Activated naive CD4-positive, alpha-beta T cell treated with anti-CD3 and anti-CD28 coated beads, Interleukin-2, amount 50 U/mL, for 72 hours (primary cell): ENCODE data around the gene BTNL9. TPM values are rescaled to one million over a fixed set of nuclear protein-coding genes. Genes with fewer than 3 reads are reported as not detected.

ENCODE experiments used
- ATAC-seq, 2 donors: fragments of 150-1000 bp; cut with Tn5 transposase; 2 replicates each; pipeline ENCODE4 v1.10.0; 2021; ENCODE audit warnings: mild to moderate bottlenecking in 2 of 2, moderate library complexity in 2 of 2
- DNase-seq, 2 donors: peaks; one replicate each; pipeline ENCODE4 v3.0.0; 2021 to 2022; ENCODE audit warnings: low spot score in 2 of 2
- H3K27ac Mint-ChIP-seq, 2 donors: one replicate each; pipeline ENCODE4 v1.8.0; 2022; ENCODE audit warnings: mild to moderate bottlenecking in 2 of 2, mixed read lengths in 2 of 2
- H3K36me3 Mint-ChIP-seq, 2 donors: one replicate each; pipeline ENCODE4 v1.8.0; 2022; ENCODE audit warnings: mixed read lengths in 2 of 2
- H3K9me3 Mint-ChIP-seq, 2 donors: one replicate each; pipeline ENCODE4 v1.8.0; 2022; ENCODE audit warnings: mixed read lengths in 2 of 2
- total RNA-seq, 2 donors: library from RNA; stranded (reverse); gene quantifications; one replicate each; pipeline ENCODE4 v1.2.3, GENCODE V29; 2022

The BTNL9 gene
- total RNA-seq, 2 donors from 2014 or later: 0.41 TPM; not detected in 1

DNA sequence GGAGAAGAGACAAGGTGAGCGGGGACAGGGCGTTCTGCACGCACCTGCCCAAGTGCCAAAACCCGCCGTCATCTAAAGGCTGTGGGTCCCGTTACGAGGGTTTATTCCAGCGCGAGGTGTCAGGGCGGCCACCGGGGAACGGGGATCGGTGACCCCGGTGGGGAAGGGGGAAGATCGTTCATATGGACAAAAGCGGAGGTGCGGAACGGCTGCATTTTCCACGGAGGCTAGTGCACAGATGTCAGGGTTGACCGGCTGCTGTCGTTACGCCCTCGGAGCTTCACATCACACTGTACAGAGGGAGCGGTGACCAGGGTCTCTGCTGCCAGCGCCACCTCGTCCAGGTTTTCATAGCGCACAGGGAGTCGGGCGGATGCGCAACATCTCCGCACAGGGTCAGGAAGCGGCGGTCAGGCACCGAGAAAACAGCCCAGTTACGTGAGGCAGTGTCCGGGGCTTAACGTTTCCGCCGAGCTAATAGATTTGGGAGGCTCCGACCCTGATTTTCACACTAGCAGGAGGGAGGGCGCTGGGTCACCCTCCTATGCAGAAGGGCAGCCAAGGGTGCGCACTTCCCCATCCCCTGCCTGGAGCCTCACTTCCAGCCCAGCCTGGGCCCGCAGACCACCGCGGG is 13.5 kb downstream of the BTNL9 start:
- ATAC-seq (peak; percentile 7 to 34), DNase-seq (no peak)
- Mint-ChIP-seq H3K27ac (no peak overlapping the region), H3K9me3 (peaks cover 0 to 4% of the 10 kb centered on the region in 2 donors), H3K36me3 (peaks cover 7 to 20% of the 10 kb centered on the region in 2 donors)

- Mint-ChIP-seq H3K9me3 (peaks cover 0 to 4% of the 10 kb centered on the region in 2 donors), H3K27ac (no peak overlapping the region), H3K36me3 (peaks cover 7 to 20% of the 10 kb centered on the region in 2 donors)
- ATAC-seq: no peak
- no peak for DNase-seq
These were observed 14.1 kb downstream of the BTNL9 start for GRCh38 chr5:181054138-181054537.

DNA sequence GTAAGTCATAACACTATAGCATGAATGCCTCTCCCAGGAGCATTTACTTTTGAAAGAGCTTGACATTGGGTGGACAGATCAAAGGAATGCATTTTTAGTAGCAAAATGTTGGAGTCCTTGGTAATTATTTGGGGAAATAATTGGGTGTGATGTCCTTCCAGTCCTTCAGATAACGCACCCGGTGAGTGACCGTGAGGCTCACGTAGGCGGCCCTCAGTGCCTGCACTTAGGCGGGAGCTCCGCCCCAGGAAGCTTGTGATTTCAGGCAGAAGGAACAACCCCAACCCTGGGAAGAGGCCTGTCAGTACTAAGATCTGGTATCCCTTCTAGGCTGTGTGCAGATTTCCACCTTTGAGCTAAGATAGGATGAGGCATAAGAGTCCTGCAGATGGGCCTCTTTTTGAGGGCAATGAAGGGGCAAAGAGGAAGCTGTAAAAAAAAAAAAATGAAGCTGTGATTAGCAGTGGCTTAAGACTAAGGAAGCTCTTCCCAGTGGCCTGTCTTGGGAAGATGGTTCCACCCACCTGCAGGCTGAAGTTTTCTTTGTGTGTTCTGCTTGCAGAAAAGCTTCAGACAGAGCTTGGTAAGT is 14.9 kb downstream of the BTNL9 start:
- no peak for DNase-seq
- Mint-ChIP-seq H3K36me3 (peaks cover 7 to 20% of the 10 kb centered on the region in 2 donors), H3K27ac (no peak overlapping the region), H3K9me3 (peaks cover 0 to 4% of the 10 kb centered on the region in 2 donors)
- ATAC-seq: no peak

- H3K9me3 Mint-ChIP-seq: peaks cover 0 to 4% of the 10 kb centered on the region in 2 donors
- peaks cover 7 to 20% of the 10 kb centered on the region in 2 donors for H3K36me3 Mint-ChIP-seq
- no peak for DNase-seq
- ATAC-seq: no peak
- H3K27ac Mint-ChIP-seq: no peak overlapping the region
These were observed 16.4 kb downstream of the BTNL9 start for GRCh38 chr5:181056431-181056830.

DNA sequence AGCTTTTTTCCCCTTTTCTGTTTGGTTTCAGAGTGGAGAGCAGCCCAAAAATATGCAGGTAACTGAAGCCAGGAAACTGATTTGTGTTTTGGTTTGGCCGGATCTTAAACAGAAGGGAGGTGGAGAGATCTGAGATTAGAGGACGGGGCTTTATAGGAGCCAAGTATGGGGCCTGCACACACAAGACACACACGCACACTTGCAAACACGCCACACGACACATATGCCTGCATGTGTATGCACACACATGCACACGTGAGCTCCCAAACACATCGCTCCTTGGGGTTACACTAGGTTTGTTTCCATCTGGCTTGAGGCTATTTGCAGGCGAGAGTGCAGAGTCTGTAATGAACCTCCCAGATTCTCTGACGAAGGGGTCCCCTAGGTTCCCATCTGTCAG is 18.3 kb downstream of the BTNL9 start:
- Mint-ChIP-seq H3K27ac (no peak overlapping the region), H3K9me3 (no peaks in the 10 kb centered on the region), H3K36me3 (peaks cover 0 to 14% of the 10 kb centered on the region in 2 donors)
- DNase-seq: no peak
- ATAC-seq: no peak

DNA sequence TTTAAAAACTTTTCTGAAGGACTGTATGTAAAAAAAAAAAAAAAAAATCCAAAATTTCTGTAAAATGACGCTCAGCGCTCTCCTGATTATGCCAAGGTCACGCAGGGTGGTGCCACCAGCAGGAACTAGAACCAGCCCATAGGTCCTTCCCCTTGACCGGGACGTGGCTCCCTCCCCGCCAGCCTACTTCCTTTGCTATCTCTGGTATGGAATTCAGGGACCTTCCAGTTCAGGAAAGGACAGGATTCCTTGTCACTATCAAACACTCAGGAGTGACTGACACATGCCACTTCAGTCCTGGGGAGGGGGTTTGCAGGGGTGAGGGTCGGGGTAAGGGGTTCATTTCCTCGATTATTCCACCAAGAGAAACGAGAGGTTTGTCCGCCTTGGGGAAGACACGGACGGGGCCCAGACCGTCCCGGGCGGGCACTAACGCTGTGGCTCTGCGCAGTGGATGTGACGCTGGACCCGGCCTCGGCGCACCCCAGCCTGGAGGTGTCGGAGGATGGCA is 18.8 kb downstream of the BTNL9 start:
- Mint-ChIP-seq H3K9me3 (no peaks in the 10 kb centered on the region), H3K36me3 (peaks cover 0 to 9% of the 10 kb centered on the region in 2 donors), H3K27ac (no peak overlapping the region)
- DNase-seq (no peak), ATAC-seq (no peak)

GRCh38 chr5:181059297-181060230 is 19.5 kb downstream of the BTNL9 start:
- peak in 1 of 2 donors; percentile 40 for ATAC-seq
- H3K27ac Mint-ChIP-seq: no peak overlapping the region
- no peaks in the 10 kb centered on the region for H3K9me3 Mint-ChIP-seq
- H3K36me3 Mint-ChIP-seq: peaks cover 0 to 4% of the 10 kb centered on the region in 2 donors
- no peak for DNase-seq

- H3K27ac Mint-ChIP-seq: no peak overlapping the region
- H3K36me3 Mint-ChIP-seq: no peaks in the 10 kb centered on the region
- ATAC-seq (no peak), DNase-seq (no peak)
- no peaks in the 10 kb centered on the region for H3K9me3 Mint-ChIP-seq
These were observed 20.1 kb downstream of the BTNL9 start for GRCh38 chr5:181060231-181060590.

DNA sequence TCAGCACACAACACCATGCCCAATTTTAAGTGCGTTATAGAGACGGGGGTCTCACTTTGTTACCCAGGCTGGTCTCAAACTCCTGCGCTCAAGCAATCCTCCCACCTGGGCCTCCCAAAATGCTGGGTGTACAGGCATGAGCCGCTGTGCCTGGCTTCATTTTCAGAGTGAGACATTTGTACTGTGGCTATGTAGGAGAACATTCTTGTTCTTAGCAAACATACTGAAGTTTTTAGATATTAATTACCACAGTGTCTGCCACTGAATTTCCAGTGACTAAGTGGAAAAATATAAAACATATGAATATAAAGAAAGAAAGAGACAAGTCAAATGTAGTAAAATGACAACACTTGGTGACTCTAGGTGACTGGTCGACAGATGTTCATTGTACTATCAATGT is 20.9 kb downstream of the BTNL9 start:
- no peak overlapping the region for H3K27ac Mint-ChIP-seq
- ATAC-seq: peak in 1 of 2 donors; percentile 52
- H3K36me3 Mint-ChIP-seq: no peaks in the 10 kb centered on the region
- no peak for DNase-seq
- H3K9me3 Mint-ChIP-seq: no peaks in the 10 kb centered on the region

- Mint-ChIP-seq H3K27ac (no peak overlapping the region), H3K36me3 (no peaks in the 10 kb centered on the region), H3K9me3 (no peaks in the 10 kb centered on the region)
These were observed 21.6 kb downstream of the BTNL9 start for GRCh38 chr5:181061645-181062044.

DNA sequence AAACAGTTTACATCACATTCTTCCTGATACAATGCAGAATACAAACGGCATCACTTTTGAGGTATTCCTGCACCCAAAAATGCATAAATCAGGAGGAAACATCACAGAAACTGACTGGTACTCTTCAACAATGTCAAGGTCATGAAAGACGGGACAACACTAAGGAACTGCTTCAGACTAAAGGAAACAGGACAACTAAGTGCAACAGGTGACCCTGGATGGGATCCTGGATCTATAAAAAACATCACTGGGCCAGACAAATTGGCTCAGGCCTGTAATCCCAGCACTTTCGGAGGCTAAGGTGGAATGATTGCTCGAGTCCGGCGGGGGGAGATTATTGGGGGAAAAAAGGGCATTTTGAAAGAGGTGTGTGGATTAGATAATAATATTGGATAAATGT is 22.6 kb downstream of the BTNL9 start:
- Mint-ChIP-seq H3K27ac (no peak overlapping the region), H3K36me3 (peaks cover 0 to 2% of the 10 kb centered on the region in 2 donors), H3K9me3 (no peaks in the 10 kb centered on the region)
- ATAC-seq (no peak), DNase-seq (no peak)

More at GRCh38 chr5:181061645-181062044, 21.6 kb downstream of the BTNL9 start:
- ATAC-seq (no peak), DNase-seq (no peak)

GRCh38 chr5:181063514-181063913 is 23.4 kb downstream of the BTNL9 start:
- H3K36me3 Mint-ChIP-seq: peaks cover 0 to 7% of the 10 kb centered on the region in 2 donors
- DNase-seq (no peak), ATAC-seq (no peak)
- no peak overlapping the region for H3K27ac Mint-ChIP-seq
- no peaks in the 10 kb centered on the region for H3K9me3 Mint-ChIP-seq

- Mint-ChIP-seq H3K9me3 (no peaks in the 10 kb centered on the region), H3K27ac (no peak overlapping the region), H3K36me3 (peaks cover 0 to 7% of the 10 kb centered on the region in 2 donors)
- DNase-seq (no peak), ATAC-seq (no peak)
These were observed 24.9 kb downstream of the BTNL9 start for GRCh38 chr5:181064987-181065386.

DNA sequence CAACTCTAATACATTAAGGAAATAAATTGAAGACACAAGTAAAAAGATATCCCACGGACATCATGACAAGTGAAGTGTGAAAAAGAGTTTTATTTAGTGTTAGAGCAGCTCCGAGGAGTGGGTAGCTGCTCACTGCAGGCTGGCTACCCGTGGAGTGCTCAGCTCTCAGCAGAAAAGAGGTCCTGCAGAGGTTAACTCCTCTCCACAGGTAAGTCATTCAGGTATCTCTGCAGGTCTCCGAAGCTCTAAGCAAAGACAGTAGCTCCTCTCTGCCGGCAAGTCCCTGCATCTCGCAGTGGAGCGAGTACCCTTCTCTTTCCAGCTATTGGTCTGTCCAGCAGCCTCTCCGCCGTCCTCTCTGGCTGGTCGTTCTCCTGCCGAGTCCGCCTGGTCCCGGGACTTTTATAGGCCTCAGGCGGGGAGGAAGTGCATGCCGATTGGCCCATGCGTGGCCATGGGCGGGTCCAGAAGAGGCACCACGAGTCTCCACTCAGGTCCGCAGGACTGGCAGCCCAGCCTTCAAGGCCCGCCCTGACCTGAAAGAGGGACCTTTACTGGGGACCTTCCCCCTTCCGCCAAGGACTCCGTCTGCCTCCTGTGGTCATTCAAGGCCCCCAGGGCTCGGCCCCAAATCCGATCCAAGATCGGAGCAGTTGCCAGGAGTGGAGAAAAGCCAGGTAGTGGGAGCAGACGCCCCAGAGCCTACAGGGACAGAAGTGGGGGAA is 29.9 kb downstream of the BTNL9 start:
- no peak for DNase-seq
- Mint-ChIP-seq H3K27ac (no peak overlapping the region), H3K36me3 (peaks cover 0 to 7% of the 10 kb centered on the region in 2 donors), H3K9me3 (no peaks in the 10 kb centered on the region)
- peak; percentile 28 to 35 for ATAC-seq

GRCh38 chr5:181070523-181070922 is 30.5 kb downstream of the BTNL9 start:
- no peaks in the 10 kb centered on the region for H3K9me3 Mint-ChIP-seq
- DNase-seq: no peak
- peaks cover 0 to 7% of the 10 kb centered on the region in 2 donors for H3K36me3 Mint-ChIP-seq
- no peak overlapping the region for H3K27ac Mint-ChIP-seq
- ATAC-seq: no peak

GRCh38 chr5:181071257-181071656 is 31.2 kb downstream of the BTNL9 start:
- H3K27ac Mint-ChIP-seq: no peak overlapping the region
- DNase-seq (no peak), ATAC-seq (no peak)
- H3K9me3 Mint-ChIP-seq: no peaks in the 10 kb centered on the region
- H3K36me3 Mint-ChIP-seq: peaks cover 0 to 7% of the 10 kb centered on the region in 2 donors
